Panc1 (cell line): ENCODE results near the gene DCAF11.

Experiments
- TCF7L2 ChIP-seq: IDR thresholded peaks from 2 replicates; pipeline ENCODE4 v1.6.1; 2011; ENCODE audit warnings: mild to moderate bottlenecking, low read depth, low read length, inconsistent platforms
- TF ChIP-seq, protein P1 (sequence below): fragments of 450-650 bp; IDR thresholded peaks from 2 replicates; pipeline ENCODE4 v1.5.1; 2017; ENCODE audit warnings: mild to moderate bottlenecking
- TF ChIP-seq, protein P2 (sequence below), 2 experiments: IDR thresholded peaks; 2 replicates each; pipeline ENCODE4 v1.6.1; 2011 to 2012; ENCODE audit warnings: low read depth in 2 of 2, control low read depth in 1 of 2, low read length in 1 of 2, mild to moderate bottlenecking in 1 of 2, moderate library complexity in 1 of 2; ENCODE audit not compliant: insufficient read depth in 1 of 2

DNA sequence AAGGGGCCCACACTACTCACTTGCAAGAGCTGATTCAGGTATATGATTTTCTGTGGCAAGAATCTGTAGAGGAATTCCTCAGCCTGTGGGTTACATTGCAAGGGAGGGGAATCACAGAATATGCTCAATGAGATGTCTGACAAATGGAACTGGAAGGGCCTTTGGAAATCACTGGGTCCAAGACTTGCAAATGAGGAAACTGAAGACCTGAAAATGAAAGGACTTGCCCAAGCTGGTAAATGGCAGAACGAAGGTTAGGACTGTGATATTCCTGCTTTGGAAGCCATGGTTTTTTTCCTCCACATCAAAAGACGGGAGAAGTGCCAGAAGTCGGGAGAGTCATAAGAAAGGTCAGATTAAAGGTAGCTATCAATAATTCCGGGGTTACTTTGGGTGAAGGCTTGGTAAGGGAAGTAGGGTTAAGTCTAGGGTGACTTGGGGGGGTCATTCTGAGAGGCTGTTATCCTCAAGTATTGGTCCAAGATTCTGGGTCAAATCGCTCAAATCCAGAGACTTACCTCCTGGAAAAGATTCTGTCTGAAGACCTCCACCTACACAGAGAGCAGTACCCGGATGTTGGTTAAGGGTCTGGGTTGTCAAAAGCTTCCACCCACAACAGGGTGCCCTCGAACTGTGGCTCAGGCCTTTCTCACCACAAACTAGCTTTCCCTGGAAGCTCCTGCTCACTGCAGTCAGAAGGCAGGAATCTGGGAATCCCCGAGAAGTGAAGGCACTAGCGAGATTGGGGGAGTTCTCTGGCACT, 31.3 kb downstream of the DCAF11 start:
- TF ChIP-seq, protein P1, sequence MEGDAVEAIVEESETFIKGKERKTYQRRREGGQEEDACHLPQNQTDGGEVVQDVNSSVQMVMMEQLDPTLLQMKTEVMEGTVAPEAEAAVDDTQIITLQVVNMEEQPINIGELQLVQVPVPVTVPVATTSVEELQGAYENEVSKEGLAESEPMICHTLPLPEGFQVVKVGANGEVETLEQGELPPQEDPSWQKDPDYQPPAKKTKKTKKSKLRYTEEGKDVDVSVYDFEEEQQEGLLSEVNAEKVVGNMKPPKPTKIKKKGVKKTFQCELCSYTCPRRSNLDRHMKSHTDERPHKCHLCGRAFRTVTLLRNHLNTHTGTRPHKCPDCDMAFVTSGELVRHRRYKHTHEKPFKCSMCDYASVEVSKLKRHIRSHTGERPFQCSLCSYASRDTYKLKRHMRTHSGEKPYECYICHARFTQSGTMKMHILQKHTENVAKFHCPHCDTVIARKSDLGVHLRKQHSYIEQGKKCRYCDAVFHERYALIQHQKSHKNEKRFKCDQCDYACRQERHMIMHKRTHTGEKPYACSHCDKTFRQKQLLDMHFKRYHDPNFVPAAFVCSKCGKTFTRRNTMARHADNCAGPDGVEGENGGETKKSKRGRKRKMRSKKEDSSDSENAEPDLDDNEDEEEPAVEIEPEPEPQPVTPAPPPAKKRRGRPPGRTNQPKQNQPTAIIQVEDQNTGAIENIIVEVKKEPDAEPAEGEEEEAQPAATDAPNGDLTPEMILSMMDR = no peak
- TF ChIP-seq, protein P2, sequence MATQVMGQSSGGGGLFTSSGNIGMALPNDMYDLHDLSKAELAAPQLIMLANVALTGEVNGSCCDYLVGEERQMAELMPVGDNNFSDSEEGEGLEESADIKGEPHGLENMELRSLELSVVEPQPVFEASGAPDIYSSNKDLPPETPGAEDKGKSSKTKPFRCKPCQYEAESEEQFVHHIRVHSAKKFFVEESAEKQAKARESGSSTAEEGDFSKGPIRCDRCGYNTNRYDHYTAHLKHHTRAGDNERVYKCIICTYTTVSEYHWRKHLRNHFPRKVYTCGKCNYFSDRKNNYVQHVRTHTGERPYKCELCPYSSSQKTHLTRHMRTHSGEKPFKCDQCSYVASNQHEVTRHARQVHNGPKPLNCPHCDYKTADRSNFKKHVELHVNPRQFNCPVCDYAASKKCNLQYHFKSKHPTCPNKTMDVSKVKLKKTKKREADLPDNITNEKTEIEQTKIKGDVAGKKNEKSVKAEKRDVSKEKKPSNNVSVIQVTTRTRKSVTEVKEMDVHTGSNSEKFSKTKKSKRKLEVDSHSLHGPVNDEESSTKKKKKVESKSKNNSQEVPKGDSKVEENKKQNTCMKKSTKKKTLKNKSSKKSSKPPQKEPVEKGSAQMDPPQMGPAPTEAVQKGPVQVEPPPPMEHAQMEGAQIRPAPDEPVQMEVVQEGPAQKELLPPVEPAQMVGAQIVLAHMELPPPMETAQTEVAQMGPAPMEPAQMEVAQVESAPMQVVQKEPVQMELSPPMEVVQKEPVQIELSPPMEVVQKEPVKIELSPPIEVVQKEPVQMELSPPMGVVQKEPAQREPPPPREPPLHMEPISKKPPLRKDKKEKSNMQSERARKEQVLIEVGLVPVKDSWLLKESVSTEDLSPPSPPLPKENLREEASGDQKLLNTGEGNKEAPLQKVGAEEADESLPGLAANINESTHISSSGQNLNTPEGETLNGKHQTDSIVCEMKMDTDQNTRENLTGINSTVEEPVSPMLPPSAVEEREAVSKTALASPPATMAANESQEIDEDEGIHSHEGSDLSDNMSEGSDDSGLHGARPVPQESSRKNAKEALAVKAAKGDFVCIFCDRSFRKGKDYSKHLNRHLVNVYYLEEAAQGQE (IDR thresholded peaks at IDR 0.05; ENCODE audit: insufficient read depth in 1 of 2, low read depth in 2 of 2, low read length in 1 of 2) = no peak
- TF ChIP-seq TCF7L2 = no peak
